ENCODE data around the gene MYO19. TPM values are rescaled to one million over a fixed set of nuclear protein-coding genes. Genes with fewer than 3 reads are reported as not detected.
"Not testable (repeated sequence)": the region's sequence is repeated elsewhere in the genome, so short reads cannot be mapped to it uniquely, and the experiment has no call there.

Gene MYO19
- polyA plus RNA-seq, 1 donor, result 36.4 TPM

DNA sequence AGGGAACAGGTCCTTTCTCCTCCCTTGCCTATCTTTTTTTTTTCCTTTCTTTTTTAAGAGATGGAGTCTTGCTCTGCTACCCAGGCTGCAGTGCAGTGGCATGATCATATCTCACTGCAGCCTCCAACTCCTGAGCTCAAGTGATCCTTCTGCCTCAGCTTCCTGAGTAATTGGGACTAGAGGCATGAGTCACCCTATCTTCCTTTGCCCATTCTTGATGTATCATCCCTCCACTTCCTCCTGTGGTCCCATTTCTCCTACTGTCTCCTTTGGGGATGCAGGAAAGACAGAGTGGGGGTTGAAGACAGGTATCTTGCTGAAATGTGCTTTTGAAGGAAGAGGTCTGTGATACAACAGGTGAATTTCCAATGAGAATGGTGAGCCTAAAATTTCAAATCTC, 5.5 kb downstream of the MYO19 start:
- DNase-seq, result no peak

DNA sequence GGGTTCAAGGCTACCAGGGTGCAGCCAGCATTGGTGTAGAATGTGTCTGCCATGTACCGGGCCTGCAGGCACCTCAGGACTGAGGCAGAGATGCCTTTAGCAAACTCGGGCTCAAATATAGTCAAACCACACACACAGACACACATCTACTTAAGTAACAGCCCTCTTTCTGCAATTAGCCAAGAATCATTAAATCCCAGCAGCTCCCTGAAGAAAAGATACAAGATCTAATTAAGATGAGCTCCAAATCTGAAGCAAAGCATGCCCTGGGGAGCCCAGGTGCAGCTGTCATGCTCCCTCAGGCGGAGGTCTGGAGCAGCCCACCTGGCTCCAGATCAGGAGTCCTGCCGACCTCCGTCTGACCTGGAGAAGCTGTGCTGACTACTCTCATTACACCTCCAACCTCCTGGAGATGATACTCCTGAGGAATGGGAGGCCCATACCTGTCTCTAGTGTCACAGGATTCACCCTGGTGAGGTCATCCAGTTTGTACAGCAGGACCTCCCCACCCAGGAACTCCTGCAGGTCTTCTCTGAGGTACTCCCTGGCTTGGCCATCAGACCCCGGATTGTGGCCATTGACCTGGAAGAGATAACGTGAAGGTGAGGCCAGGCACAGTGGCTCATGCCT, 6.9 kb downstream of the MYO19 start:
- DNase-seq, result no peak

DNA sequence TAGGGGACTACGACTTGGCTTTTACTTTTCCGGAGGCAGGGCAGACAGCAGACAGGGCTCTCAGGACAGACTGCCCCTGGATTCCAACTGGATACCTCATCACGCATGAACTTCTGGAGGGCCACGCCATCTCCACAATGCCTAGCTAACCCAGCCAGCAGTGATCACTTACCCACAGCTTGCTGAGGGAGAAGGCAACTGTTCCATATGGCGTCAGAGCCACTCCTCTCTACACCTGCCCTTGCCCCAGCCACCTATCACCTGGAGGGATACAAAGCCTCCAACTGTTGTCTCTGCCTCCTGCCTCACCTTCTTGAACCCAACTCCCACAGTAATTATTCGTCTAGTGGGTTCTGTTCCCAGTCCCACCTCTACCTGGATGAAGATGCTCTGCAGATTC, 8.8 kb downstream of the MYO19 start:
- no peak for DNase-seq

DNA sequence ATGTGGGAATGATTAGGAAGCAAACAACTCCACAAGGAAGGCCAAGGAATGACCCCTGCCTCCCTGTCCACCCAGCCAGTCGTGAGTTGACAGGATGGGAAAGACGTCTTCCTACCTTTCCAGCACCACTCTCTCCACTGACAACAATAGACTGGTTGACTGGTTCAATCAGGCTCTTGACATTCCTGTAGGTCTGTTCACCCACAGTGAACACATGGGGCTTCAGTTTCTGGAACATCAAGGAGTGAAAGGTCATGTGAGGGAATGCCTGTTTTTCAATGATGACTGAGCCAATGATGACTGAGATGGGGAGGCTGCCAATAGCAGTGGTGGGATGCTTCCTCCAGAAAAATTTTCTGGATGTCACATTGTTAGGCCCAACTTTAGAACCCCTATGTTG, 9.6 kb downstream of the MYO19 start:
- no peak for DNase-seq

DNA sequence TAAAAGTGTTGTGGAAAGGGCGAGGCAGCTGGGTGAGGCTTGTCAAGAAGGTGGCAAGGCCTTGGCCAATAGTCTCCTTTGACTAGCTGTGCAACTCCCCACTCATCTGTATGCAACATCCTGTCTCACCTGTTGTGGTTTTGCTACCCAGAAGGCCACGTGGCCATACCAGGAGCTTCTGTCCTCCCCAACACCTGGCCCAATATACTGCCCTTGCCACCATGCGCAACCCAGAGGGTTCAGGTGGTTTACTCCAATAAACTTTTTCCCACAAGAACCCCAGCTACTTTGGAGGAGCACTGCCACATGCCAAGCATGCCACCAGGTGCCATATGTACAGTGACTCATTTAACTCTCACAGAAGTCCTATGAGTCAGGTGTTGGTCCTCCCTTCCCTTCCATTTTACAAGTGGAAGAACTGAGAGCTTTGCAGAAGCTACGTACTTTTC, 10.2 kb downstream of the MYO19 start:
- no peak for DNase-seq

DNA sequence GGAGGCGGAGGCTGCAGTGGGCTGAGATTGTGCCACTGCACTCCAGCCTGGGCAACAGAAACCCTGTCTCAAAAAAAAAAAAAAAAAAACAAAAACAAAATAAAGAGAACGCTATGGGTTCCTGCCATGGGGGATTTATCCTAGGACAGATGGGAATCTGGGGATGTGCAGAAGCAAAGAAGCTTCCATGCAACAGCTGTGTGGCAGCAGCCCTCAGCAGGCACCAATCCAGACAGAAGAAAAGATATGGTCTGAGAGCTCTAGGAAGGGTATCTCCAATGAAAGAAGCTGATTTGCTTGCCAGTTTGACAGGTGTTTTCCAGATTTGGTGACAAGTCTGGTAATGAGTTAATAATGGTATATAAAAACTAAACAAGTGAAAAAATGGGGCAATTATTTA, 11.6 kb downstream of the MYO19 start:
- no peak for DNase-seq

DNA sequence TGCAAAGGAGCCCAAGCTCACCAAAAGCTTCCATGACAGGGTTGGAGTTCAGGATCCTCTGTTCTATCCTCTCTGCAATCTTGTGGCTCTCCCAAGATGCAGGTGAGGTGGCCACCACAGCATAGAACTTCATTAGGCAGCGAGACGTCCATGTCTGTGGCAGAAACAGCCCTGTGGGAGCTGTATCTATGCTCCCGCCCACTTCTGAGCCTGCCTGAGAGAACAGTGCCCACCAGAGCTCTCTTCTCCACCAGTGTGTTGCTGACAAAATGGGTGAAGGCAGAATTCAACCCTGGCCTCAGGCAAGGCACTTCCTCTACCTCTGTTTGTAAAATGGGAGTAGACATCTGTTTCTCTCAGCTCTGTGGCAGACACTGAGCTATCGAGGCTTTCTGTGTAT, 18.8 kb downstream of the MYO19 start:
- no peak for DNase-seq

DNA sequence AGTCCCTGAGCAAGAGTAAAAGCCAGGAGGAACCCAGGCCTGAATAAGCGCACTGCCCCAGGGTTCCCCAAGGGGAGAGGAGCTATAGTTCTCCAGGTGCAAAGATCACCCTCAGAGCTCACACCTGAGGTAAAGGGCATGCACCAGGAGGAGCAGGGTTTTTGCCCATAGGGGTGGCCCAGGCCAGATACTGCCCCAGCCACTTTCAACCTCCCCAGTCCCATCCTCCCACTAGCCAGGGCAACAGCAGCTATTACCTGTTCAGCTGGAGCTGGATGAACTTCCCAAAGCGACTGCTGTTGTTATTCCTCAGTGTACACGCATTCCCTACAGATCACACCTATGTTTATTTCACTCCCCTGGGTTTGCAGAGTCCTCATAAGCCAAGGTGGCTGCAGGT, 19.8 kb downstream of the MYO19 start:
- no peak for DNase-seq

DNA sequence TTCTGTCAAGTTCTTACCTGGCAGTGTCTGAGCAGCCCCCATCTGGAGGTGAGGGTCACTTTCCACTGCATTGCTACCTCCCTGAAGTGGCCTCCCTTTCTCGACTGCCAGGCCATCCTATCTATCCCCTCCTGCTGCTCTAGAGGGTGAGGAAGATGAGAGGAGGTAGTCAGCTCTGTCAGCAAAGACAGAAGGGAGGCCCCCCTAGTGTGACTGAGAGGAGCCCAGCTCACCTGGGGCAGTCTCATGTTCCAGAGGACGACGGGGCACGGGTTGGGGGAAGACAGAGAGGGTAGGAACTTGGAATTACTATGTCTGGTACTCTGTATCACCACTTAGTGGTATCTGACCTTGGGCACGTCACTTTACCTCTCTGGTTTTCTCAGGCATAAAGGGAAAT, 22.0 kb downstream of the MYO19 start:
- no peak for DNase-seq

DNA sequence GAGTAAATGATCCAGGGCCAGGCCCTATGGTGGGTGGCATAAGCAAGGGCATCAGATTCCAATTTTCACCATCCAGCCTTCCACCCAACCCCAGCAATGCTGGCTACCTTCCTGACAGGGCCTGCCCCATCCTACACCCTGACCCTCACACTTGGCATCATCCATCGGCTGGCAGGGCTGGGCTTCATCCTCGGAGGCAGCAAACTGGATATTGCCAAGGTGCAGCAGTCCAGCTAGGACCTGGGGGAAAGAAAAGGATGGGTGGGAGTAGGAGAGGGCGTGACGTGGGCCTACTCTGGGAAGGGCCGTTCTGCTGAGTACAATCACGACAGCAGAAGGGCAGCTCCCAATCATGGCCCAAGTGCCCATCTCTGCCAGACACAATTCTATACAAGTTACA, 23.5 kb downstream of the MYO19 start:
- no peak for DNase-seq

DNA sequence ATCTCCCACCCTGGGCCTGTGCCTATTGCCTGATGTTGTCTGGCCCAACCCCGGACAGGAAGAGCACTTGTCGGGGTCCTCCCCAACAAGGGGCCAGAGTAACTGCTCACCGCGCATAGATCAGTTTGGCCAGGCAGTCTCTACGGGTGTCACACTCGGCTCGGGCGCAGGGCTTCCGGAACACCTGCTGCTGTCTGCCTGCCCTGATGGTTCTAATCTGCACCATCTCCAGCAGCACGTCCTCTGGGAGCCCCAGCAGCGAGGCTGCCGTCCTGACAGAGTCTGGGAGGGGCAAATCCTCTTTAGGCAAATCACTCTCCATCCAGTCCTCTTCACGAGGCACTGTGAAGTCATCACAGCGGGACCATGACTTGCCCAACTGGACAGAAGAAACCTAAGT, 24.0 kb downstream of the MYO19 start:
- no peak for DNase-seq

DNA sequence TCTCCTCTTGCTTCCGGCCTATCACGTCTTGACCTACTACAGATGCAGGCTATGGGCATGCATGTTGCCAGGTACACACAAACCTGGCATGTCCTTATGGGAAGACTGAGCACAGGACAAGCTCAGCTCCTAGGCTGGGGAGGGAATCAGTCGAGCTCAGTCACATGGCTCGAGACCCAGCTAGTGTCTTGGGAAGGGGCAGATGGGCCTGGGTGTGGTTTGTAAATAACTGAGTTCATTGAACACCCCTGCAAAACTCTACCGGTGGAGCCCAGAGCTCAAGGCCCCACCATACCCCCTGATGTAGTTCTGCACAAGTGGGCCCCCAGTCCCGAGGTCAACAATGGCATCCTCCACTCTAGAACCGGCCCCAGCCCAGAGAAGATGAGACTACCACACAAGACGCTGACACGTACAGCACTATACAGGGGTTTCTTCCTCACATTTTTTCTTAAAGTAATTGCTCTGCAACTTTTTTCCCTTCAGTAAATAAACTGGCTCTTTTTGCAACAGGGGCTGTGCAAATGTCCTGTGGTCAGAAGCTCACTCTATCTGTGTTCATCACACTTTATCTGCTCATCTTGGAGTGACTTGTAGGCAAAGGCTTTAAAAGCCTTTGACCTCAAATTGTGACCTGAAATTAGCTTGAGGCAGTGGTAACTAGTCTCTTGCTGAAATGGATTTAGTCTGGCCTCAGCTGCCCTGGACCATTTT, 25.2 kb downstream of the MYO19 start:
- no peak for DNase-seq

DNA sequence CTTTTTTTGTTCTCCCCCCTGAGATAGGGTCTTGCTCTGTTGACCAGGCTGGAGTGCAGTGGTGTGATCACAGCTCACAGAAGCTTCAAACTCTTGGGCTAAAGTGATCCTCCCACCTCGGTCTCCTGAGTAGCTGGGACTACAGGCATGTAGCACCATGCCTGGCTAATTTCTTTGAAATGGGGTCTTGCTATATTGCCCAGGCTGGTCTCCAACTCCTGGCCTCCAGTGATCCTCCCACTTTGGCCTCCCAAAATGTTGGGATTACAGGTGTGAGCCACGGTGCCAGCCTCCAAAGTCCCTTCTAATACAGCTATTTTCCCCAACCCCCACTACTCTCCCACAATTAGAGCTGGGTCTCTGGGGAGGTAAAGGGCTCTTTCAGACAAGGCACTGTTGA, 26.2 kb downstream of the MYO19 start:
- DNase-seq, result not testable (repeated sequence)

DNA sequence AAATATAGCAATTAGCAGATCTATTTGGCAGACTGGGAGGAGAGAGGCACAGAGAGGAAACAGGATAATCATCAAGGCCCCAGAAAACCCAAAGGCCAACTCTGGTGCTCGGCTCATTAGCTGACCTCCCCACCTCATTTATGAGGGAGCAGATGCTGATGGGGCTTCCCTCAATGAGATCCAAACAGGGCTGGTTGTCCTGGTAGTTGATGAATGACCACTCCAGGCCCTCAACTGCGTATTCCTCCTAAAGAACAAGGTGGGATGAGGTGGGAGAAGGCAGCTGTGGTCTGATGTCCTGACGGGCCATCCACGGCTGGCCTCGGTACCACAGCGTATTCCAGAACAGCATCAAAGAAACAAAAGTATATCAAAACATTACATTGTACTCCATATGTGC, 27.4 kb downstream of the MYO19 start:
- no peak for DNase-seq

DNA sequence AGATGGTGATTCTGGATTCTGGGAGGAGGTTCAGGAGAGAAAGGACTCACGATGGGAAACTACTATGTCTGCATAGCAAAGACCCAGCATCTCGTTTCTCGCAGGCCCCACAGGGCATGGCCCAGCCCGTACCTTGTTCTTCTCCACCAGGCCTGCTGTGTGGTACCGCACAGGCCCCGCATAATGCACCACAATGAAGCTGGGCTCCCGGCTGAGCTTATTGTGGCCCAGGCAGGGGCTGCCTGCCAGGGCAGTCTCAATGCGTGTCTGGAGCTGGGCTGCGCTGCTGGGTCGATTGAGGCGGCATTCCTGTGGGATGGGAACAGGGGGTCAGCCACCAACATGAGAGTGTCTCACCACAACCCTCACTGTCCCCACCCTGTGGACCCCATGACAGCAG, 27.8 kb downstream of the MYO19 start:
- no peak for DNase-seq

DNA sequence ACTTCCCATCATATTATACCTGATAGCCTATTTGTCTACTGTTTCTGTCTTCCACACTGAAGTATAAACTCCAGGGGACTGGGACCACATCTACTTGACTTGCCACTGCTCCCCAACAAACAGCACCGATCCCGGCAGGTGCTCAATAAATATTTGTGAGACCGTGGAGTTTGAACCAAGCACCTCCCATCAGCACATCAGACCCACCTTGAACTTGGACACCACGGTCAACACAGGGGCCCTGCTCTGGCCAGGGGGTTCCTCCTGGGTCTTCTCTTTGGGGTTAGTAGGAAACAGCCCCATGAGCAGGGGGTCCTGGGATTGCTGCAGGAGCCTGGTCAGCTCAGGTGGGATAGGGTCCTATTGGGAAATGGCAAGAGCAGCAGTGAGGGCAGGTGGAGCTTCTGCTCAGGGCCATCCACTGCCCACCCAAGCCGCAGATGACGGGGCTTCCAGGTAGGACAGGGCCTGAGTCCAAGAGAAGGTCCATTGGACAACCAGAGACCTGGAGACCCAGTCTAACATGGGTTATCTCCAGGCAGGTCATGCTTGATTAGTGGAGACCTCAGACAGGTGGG, 28.3 kb downstream of the MYO19 start:
- no peak for DNase-seq

DNA sequence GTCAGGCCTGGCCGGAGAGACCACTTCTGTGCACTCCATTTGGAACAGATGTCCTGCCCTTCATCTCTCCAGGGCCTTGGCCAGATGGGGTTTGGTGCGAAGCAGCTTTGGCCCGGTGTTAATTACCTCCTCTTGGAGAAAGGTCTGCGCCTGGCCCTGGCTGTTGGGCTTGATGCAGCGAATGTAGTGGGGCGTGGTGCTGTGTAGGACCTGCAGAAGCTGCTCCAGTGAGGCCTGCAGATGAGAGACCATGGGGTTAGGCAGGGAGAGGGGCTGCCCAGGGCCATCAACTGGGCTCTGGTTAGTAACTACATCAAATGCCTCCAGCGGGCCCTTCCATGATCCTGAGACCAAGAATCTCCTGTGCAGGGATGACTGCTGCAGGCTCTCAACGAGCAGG, 29.5 kb downstream of the MYO19 start:
- no peak for DNase-seq

DNA sequence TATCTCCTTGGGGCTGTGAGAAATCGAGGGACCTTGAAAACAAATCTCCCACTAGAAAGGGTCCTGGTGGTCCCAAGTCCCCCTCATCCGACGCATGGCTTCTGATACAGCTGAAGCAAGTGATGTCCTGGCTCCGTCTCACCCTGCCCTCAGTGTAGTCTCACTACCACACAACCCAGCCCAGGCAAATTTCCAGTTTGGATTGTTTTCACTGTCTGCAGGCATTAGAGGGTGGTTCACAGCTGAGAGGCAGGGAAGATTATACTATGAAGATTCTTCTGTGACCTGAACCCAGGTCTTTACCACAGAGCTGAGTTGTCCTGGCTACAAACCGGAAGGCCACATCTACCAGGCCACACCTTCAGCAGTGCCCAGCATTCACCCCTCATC, 30.5 kb downstream of the MYO19 start:
- DNase-seq, result no peak

DNA sequence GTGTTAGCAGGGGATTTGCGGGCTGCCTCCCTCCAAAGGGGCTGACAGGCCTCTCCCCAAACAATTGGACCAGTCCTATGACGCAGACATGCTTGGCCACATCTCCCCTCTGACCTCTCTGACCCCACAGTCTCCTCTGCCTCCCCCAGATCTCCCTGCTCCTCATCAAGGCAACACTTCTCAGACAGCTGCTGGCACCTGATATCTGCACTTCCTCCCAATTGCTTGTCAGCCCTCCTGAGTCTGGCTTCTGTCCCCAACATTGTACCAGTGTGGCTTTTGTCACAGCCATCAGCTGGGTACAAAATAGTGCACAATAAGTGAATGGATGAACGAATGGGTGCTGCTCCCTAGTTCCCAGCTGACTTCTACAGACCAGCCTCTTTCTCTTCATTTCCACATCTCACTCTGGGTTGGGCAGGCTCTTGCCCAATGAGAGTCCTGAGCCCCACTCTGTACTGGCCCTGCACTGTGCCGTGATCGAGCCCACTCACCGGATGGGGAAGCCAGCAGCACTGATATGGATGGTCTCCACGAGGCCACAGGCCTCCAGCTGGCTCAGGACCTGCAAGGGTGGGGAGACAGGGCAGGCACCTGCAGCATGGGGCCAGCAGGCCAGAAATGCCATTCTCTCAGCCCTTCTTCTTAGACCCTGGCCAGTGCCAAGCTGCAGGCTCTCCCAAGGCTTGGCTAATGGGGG, 31.1 kb downstream of the MYO19 start:
- DNase-seq, result no peak

DNA sequence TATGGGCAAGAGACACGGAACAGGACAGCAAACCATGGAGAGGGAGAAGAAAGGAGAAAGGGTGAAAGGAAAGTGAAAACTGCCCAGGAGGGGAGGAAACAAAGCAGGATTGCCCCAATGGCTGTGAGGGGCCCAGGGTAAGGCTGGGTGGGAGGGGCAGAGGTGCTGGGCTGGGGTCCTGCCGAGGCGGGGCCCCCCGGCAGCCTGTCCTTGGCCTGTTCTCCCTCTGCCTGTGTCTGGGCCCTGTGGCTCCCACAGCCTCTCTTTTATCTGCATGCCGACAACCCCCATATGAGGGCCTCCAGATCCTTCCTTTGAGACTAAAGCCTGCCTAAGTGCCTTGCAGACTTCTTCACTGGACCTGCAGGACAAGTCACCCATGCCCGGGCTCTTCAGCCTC, 32.7 kb downstream of the MYO19 start:
- DNase-seq, result no peak

DNA sequence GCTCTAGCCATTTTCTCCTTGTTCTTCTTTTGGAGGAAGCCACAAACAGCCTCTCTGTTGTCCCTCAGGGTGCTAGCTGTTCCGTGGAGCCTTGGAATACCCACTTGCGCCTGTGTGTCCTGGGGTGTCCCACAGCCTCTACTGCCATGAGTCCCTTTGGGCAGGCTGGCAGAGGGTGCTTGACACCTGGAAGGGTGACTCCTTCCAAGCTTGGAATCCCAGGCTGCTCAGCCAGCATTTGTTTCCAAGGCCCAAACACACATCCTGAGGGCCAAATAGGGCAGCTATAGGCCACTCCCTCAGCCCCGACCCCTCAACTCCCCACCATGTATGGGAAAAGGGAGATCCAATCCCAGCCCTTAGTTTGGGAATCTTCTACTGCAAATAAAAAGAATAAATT, 33.3 kb downstream of the MYO19 start:
- DNase-seq, result no peak

DNA sequence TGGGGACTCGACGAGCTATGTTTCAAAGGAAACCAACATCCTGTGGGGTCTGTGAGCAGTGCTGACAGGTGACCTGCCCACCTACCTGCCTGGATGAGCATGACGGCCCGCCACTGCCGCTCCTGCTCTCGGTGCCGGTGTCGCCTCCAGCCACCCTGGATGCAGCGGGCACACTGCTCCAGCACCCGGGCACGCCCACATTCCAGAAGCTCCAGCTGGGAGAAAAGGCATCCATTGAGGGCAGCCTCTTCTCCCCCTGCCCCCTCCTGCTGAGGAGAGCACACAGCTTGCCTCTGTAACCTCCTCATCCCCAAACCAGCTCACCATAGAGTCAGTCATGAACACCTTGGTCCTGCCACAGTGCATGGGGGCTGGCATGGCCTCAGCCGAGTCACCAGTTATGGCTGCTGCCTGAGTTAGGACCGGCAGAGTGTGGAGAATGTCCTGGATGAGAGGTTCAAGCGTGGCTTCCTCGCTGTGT, 33.9 kb downstream of the MYO19 start:
- no peak for DNase-seq

DNA sequence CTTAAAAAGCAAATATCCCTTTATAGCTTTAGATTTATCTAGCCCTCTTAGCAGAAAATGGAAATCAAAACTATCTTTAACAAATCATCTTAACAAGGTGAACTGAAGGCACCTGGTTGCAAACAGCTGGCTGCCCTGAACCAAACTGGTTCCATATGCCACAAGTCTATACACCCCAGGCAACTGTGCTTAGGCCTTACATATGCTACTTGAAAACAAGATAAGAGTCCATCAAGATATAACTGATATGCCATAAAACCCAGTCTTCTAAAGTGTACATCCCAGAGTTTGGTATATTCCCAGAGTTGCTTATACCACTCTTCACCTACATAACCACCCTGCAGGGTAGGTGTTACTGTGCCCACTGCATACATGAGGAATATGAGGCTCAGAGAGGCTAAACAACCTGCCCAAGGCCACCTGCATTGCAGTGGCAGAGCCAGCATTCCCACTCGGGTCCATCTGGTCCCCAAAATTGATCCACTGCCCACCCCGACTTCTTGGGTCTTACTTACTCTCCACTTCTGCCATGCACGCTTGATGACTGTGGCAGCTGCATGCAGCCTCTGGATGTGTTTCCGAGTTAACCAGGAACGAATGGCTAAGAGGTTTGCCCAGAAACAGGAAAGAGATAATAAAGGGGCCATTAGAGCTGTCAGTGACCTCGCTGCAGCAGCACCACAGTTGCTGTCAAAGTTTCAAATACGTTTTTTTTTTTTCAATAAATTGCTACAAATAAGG, 35.9 kb downstream of the MYO19 start:
- no peak for DNase-seq
